Stimulated activated naive B cell treated with anti-CD40 and anti-IgM and Interleukin-4, amounts not matched to agents 10 μg/mL and 1 μg/mL and 100 μg/mL, for 72 hours (primary cell): ENCODE results near the gene FAM131C.

ENCODE experiments used
- ATAC-seq, 2 donors: fragments of 150-1000 bp; cut with Tn5 transposase; replicated peaks; 2 replicates each; pipeline ENCODE4 v1.10.0; 2021; ENCODE audit warnings: moderate library complexity in 1 of 2
- DNase-seq: peaks from one replicate; pipeline ENCODE4 v3.0.0; 2021
- H3K27ac Mint-ChIP-seq: one replicate; pipeline ENCODE4 v1.8.0; 2022; ENCODE audit warnings: mild to moderate bottlenecking, mixed read lengths
- H3K27me3 Mint-ChIP-seq, 2 donors: one replicate each; pipeline ENCODE4 v1.8.0; 2022; ENCODE audit warnings: mixed read lengths in 2 of 2
- H3K36me3 Mint-ChIP-seq, 2 donors: one replicate each; pipeline ENCODE4 v1.8.0; 2022; ENCODE audit warnings: mixed read lengths in 2 of 2, mild to moderate bottlenecking in 1 of 2
- H3K4me1 Mint-ChIP-seq, 2 donors: one replicate each; pipeline ENCODE4 v1.8.0; 2022; ENCODE audit warnings: mixed read lengths in 2 of 2, mild to moderate bottlenecking in 1 of 2
- H3K4me3 Mint-ChIP-seq, 2 donors: one replicate each; pipeline ENCODE4 v1.8.0; 2022; ENCODE audit warnings: mild to moderate bottlenecking in 2 of 2, mixed read lengths in 2 of 2, moderate library complexity in 1 of 2
- H3K9me3 Mint-ChIP-seq, 2 donors: one replicate each; pipeline ENCODE4 v1.8.0; 2022; ENCODE audit warnings: mixed read lengths in 2 of 2, mild to moderate bottlenecking in 1 of 2

FAM131C gene

DNA sequence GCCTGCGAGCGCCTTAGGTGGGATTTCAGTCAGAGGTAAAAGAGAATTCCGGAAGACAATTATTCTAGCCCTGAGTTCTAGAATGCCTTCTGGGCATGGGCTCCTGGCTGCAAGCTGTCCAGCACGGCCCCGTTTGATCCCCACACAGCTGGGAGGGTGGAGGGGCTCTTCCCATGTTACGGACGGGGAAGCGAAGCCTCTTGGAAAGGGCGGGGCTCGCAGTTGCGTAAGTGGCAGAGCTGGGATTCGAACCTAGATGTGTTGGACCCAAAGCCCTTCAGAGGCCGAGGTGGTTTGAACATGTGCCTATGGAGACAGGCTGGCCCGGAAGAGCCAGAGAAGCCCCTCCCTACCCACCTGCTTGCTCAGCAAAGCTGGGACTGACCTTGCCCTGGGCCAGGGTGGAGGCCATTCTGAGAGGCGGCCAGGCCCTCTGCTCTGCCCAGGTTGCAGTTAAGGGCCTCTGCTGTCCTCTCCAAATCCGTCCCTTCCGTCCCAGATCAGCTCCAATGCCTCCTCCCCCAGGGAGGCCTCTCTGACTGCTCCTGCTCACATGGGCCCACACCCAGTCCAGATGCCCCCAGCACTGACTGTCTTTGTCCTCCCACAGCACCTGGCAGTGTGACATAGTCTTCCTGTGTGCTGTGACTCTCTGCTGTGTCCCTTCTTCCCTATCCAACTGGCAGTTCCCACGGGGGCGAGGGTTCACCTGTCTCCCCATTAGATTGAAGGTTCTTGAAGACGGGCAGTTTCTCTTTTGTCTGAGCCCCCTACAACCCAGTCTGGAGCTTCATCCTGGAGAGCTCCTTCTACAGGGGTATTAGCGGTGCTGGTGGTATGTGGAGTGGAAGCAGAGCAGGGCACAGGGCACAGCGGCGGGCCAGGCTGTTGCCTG is 54.5 kb downstream of the FAM131C start:
- no peak for DNase-seq
- H3K9me3 Mint-ChIP-seq: no peaks in the 10 kb centered on the region
- no peak overlapping the region for H3K4me3 Mint-ChIP-seq
- H3K27me3 Mint-ChIP-seq: peaks cover 14 to 24% of the 10 kb centered on the region in 2 donors
- H3K27ac Mint-ChIP-seq: peak overlapping the region; percentile 51
- peaks cover 21 to 28% of the 10 kb centered on the region in 2 donors for H3K4me1 Mint-ChIP-seq
- no peaks in the 10 kb centered on the region for H3K36me3 Mint-ChIP-seq
- no peak for ATAC-seq

DNA sequence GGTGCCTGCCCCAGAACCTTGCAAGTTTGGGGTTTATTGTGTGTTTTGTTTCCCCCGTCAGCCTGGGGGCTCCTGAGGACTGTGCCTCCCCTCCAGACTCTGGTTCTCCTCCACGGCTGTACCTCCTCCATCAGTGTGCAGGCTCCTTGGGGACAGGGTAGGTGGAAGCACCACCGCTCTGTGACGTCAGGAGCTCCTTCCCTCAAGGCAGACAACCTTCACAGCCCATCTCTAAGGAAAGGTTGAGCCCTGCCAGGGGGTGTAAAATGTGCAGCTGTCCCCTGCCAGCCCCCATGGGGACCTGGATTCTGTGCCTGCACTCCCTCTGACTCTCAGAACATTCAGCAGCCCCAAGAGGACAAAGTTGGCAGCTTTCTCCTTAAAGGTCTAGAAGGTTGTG is 55.1 kb downstream of the FAM131C start:
- peaks cover 26 to 34% of the 10 kb centered on the region in 2 donors for H3K4me1 Mint-ChIP-seq
- H3K36me3 Mint-ChIP-seq: no peaks in the 10 kb centered on the region
- H3K27ac Mint-ChIP-seq: no peak overlapping the region
- DNase-seq (no peak), ATAC-seq (no peak)
- H3K4me3 Mint-ChIP-seq: no peak overlapping the region
- H3K9me3 Mint-ChIP-seq: no peaks in the 10 kb centered on the region
- H3K27me3 Mint-ChIP-seq: peaks cover 14 to 20% of the 10 kb centered on the region in 2 donors

DNA sequence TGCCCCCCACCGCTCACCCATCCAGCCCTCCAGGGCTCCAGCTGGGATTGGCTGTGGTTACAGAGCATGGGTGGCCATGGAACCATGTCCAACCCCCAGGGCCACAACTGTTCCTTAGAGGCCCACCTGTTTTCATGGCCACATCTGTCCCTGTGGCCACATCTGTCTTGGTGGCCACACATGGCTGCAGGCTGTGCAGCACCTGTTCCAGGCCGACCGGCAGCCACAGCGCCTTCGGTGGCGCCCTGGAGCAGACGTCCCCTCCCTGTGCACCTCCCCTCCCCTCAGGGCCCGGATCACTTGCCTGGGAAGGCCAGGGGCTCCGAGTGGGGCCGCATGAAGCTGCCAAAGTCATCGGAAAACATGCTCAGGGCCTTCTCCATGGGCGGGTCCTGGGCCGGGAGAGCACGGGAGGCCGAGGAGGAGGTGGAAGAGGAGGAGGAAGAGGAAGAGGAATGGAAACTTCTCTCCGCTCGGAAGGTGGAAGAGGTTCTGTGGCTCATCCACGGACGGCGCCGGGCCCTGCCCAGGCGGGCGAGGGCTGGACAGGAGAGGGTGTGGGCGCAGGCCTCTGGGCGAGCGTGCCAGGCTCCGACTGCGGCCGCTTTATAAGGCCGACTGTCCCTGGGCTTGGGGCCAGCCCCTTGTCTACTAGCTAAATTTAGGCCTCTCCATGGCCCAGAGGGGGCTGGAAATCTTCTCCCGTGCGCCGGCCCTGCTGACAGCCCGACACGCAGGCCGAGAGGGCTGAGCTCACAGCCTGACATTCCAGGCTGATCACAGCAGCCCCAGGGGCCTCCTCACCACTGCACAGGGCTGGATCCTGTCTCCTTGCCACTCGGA is 55.8 kb downstream of the FAM131C start, which contains the start of gene HSPB7:
Gene HSPB7, minus strand, starts transcription at position 583 of the 843 bp plus-strand sequence. Its CDS starts 80 bp downstream, at position 503.
- no peaks in the 10 kb centered on the region for H3K9me3 Mint-ChIP-seq
- ATAC-seq: no peak
- no peak within 1 kb of the TSS for H3K4me3 Mint-ChIP-seq
- H3K27ac Mint-ChIP-seq: no peak within 1 kb of the TSS
- H3K4me1 Mint-ChIP-seq: peaks cover 26 to 36% of the 10 kb centered on the region in 2 donors
- DNase-seq: no peak
- peaks cover 13 to 17% of the 10 kb centered on the region in 2 donors for H3K27me3 Mint-ChIP-seq
- H3K36me3 Mint-ChIP-seq: no peaks in the 10 kb centered on the region

DNA sequence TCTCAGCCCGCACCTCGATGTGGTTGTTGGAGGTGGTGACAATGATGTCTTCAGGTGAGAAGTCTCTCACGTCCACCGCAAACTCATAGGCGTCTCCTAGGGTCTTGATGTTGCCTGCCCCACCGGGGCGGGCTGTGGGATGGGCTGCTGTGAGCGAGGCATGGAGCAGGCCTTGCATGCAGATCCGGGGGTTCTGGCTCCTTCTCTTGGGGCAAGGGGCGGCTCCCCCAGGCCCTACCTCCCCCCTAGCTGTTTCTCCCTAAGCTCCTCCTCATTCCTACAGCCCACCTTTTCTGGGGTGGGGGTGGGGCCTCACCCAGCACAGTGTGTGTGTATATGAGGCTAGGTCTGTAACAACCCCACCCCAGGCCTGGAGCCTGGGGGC is 56.4 kb downstream of the FAM131C start:
- H3K27me3 Mint-ChIP-seq: peaks cover 11 to 14% of the 10 kb centered on the region in 2 donors
- ATAC-seq: no peak
- DNase-seq: no peak
- H3K36me3 Mint-ChIP-seq: no peaks in the 10 kb centered on the region
- H3K27ac Mint-ChIP-seq: no peak overlapping the region
- H3K9me3 Mint-ChIP-seq: no peaks in the 10 kb centered on the region
- H3K4me3 Mint-ChIP-seq: no peak overlapping the region
- H3K4me1 Mint-ChIP-seq: peaks cover 26 to 42% of the 10 kb centered on the region in 2 donors

DNA sequence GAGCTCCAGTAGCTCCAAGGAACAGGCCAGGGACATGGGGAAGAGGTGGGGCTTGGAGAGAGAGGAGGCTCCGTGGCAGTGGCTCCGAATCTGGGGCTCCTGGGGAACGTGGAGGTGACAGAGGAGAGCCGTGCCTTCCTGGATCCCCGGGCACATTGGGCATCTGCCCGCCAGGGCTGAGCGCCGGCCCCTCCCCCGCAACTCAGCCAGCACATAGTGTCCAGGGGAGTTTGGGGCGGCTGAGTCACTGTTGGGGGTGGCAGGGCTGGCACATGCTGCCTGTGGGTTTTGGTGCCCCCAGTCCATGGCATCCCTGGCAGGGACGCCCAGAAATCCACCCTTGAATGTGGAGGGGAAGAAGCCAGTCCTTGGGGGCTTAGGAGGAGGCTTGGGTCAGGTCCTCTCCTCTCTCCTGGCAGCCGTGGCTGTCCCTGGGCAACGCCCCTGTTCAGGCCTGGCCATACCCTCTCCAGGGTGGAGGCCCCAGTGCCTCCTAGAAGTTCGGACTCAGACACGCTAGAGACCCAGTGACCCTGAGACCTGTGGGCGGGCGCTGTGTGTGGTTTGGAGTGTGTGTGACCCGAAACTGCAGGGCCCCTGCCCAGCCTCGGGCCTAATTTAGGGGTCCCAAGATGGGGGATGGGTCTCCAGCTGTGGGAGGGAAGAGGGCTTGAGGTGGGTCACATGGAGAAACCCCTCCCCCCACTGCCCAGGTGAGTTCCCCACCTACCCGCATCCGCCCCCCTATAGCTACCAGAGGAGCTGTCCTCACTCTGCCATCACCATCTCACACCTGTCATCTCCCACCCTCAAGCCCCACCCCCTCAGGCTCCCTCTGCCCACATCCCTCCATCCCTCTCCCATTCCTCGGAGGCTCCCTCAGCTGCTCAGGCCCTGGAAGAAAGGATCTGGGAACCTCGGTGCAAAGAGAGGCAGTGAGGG is 57.2 kb downstream of the FAM131C start:
- no peak for ATAC-seq
- Mint-ChIP-seq H3K27me3 (peaks cover 4 to 6% of the 10 kb centered on the region in 2 donors), H3K27ac (peak overlapping the region; percentile 63), H3K36me3 (no peaks in the 10 kb centered on the region), H3K4me1 (peaks cover 26 to 45% of the 10 kb centered on the region in 2 donors), H3K4me3 (peak overlapping the region in 1 of 2 donors; percentile 8), H3K9me3 (no peaks in the 10 kb centered on the region)
- no peak for DNase-seq

DNA sequence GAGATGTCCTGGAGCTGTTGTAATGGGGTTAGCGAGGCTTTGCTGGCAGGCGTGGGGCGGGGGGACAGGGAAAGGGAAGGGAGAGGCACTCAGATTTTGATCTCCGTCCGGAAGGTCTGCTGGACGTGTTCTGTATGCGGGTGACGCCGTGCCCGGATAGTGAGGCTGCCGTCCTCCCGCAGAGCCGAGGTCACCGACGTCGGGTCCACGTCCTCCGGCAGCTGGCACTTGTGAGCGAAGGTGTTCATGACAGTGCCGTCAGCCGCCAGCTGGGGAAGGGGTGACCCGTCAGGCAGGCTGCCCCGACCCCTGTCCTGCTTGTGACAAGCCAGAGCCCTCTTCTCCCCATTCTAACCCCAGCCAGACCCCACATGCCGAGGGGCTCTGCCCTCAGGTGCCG is 58.0 kb downstream of the FAM131C start:
- Mint-ChIP-seq H3K27me3 (peaks cover 4 to 5% of the 10 kb centered on the region in 2 donors), H3K27ac (peak overlapping the region; percentile 93), H3K4me1 (peaks cover 26 to 45% of the 10 kb centered on the region in 2 donors), H3K9me3 (no peaks in the 10 kb centered on the region), H3K4me3 (peak overlapping the region in 1 of 2 donors; percentile 8), H3K36me3 (no peaks in the 10 kb centered on the region)
- DNase-seq (no peak), ATAC-seq (no peak)

DNA sequence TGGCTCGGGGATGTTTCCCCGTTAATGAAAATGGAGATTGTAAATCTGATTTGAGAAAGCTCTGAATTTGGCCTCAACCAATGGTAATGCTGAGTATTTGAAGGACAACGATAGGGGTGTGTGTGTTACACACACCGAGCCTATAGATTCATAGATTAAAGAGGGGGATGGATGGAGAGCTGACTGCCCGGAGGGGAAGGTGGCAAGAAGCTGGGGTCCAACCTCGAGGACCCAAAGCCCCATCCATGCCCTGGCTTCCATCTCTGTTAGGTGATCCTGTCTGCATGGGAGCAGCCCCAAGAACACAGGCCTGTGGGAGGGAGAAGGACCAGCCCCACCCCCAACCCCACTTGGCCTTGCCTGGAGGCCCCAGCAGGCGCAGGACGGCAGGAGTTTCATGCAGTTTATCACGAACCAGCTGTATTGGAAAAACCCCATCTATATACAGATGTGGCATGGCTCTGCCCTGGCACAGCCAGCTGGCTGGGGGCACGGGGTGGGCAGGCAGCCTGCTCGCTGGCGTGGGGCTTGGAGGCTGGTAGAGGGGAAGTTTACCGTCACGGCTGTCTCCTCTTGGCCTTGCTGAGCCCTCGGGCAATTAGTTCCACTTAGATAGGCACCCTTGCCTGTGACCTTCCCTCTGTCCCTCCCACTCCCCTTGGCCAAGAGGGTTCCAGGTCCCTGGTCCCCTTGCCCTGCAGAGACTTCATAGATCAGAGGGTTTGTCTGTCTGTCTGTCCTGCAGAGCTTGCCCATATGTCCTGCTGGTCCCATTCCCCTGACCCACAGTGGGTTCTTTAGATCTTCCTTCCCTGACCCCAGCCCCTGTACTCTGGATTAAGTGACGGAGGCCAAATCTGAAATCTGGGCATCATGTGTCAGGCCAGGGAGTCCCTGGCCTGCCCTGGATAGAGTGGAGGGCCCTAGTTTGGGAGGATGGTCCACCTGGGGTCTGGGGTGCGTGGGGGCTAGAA is 58.7 kb downstream of the FAM131C start:
- H3K4me3 Mint-ChIP-seq: peak overlapping the region in 1 of 2 donors; percentile 55
- ATAC-seq: peak; percentile 50 to 55
- no peaks in the 10 kb centered on the region for H3K36me3 Mint-ChIP-seq
- peaks cover 26 to 45% of the 10 kb centered on the region in 2 donors for H3K4me1 Mint-ChIP-seq
- H3K27ac Mint-ChIP-seq: peak overlapping the region; percentile 93
- DNase-seq: peak; percentile 45
- H3K9me3 Mint-ChIP-seq: no peaks in the 10 kb centered on the region
- H3K27me3 Mint-ChIP-seq: peaks cover 4 to 5% of the 10 kb centered on the region in 2 donors

DNA sequence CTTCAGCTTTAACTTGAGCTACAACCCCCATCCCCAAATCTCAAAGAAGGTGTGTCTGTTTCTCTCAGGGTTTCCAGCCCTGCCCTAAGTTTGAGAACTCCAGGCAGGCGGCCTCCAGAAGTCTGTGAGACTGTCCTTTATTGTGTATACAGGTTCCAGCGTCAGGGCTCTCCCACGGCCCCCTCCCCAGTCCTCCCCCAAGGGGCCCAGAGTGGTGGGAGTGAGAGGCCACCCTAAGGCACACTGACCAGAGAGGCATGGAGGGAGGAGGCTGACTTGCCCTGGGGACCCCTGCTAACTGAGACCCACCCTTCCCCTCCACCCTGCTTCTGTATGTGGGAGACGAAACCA is 59.6 kb downstream of the FAM131C start:
- H3K36me3 Mint-ChIP-seq: no peaks in the 10 kb centered on the region
- peak overlapping the region; percentile 88 for H3K27ac Mint-ChIP-seq

DNA sequence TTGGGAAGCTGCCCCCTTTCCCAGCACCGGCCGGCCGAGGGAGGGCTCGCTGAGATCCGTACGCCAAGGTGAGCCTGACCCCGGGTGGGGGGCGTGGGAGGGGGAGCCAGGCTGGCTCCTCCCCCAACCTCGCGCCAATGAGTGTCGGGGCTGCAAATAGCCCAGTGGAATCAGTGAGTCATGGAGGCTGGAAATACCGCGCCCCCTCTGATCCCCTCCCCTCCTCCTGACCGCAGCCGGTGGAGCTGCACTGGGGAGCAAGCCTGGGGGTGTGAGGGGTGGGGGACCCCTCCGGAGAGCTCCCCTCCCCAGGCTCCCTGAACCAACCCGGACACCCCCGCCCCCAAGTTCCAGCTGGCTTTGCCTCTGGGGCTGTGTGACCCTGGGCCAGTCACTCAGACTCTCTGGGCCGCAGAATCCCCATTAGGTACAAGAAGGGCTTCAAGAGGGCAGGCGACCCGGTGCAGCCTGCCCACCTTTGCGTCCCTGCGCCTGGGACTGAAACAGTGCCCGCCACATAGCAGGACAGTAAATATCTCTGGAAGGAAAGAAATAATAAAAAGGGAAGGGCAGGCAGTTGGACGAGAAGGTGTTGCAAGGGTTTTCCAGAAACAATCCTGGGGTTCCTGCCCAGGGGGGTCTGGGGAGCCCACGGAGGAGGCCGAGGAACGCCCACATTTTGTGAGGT is 60.1 kb downstream of the FAM131C start:
- H3K27me3 Mint-ChIP-seq: peaks cover 4% of the 10 kb centered on the region in 2 donors
- peak overlapping the region; percentile 88 for H3K27ac Mint-ChIP-seq
- no peaks in the 10 kb centered on the region for H3K36me3 Mint-ChIP-seq
- peak; percentile 67 to 76 for ATAC-seq
- peaks cover 25 to 43% of the 10 kb centered on the region in 2 donors for H3K4me1 Mint-ChIP-seq
- H3K4me3 Mint-ChIP-seq: peak overlapping the region; percentile 73 to 75
- no peaks in the 10 kb centered on the region for H3K9me3 Mint-ChIP-seq
- peak; percentile 55 for DNase-seq

More for the DNA sequence above, 59.6 kb downstream of the FAM131C start:
- Mint-ChIP-seq H3K27me3 (peaks cover 4 to 5% of the 10 kb centered on the region in 2 donors), H3K4me1 (peaks cover 25 to 45% of the 10 kb centered on the region in 2 donors), H3K4me3 (peak overlapping the region in 1 of 2 donors; percentile 75), H3K9me3 (no peaks in the 10 kb centered on the region)
- ATAC-seq: no peak
- no peak for DNase-seq

DNA sequence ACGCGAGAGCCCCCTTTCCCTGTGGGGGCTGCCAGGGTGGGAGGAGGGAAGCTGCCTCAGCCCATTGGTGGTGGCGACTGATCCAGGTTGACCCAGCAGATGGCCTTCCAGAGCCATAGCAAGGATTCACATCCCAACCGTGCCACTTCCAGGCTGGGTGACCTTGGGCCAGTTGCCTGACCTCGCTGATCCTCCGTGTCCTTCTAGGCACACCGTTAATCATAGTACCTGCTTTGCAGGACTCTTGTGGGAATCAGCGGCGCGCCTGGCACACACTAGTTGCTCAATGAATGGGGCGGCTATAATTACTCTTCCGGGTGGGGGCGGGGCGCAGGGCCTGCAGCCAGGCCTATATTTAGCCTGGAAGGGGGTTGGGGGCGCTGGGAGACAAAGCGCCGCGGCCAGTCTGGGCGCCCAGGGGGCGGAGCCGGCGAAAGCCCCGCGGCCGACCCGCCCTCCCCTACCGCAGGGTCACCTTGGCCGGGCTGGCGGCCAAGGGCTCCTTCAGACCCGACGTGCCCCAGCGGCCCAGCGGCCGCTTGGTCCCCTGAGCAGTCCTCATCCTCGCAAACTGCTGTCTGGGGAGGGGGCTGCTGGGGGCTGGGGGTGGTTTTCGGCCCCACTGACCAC is 60.7 kb downstream of the FAM131C start:
- Mint-ChIP-seq H3K36me3 (no peaks in the 10 kb centered on the region), H3K4me3 (peak overlapping the region; percentile 70 to 73), H3K27me3 (peaks cover 0 to 4% of the 10 kb centered on the region in 2 donors), H3K4me1 (peaks cover 26 to 46% of the 10 kb centered on the region in 2 donors), H3K27ac (peak overlapping the region; percentile 84), H3K9me3 (no peaks in the 10 kb centered on the region)
- peak; percentile 50 to 60 for ATAC-seq
- DNase-seq: peak; percentile 42

DNA sequence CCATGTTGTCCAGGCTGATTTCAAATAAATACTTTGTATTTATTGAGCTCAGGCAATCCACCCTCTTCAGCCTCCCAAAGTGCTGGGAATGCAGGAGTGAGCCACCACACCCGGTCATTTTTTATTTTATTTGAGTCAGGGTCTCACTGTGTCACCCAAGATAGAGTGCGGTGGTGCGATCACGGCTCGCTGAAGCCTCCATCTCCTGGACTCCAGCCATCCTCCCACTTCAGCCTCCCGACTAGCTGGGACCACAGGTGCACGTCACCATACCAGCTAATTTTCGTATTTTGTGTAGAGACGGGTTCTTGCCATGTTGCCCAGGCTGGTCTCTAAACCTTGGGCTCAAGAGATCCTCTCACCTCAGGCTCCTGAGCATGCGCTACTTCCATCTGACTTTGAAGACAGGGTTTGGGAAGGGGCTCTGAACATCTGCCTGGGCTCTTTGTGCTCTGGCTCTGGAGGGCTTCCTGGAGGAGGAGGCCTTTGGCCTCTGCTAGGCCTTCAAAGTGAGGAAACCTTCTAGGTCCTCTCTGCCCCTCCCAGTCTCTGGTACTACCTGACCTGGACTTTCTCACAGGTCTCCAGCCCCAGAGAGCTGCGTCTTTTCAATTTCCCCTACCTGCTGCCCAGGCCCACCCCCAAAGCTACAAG is 61.4 kb downstream of the FAM131C start:
- H3K36me3 Mint-ChIP-seq: no peaks in the 10 kb centered on the region
- ATAC-seq: no peak
- H3K27me3 Mint-ChIP-seq: peaks cover 0 to 4% of the 10 kb centered on the region in 2 donors
- peak overlapping the region; percentile 84 for H3K27ac Mint-ChIP-seq
- H3K4me1 Mint-ChIP-seq: peaks cover 30 to 52% of the 10 kb centered on the region in 2 donors
- no peak for DNase-seq
- no peaks in the 10 kb centered on the region for H3K9me3 Mint-ChIP-seq
- peak overlapping the region; percentile 70 to 73 for H3K4me3 Mint-ChIP-seq
